ENCODE data around the gene SNX32. TPM values are rescaled to one million over a fixed set of nuclear protein-coding genes. Genes with fewer than 3 reads are reported as not detected.

SNX32 gene
- total and polyA plus RNA-seq, 2 of the 13 experiments (the other 11 are each of a cell fraction or from before 2014, with no cell fraction given) = 0.09 to 0.34 TPM

- TF ChIP-seq MLX (CRISPR knock-in tag; IDR thresholded peaks at IDR 0.05) (0 out of 2 replicates have a peak, but pooled peaks have one; percentile 33), GPBP1L1 (CRISPR knock-in tag; IDR thresholded peaks at IDR 0.05) (no peak), NCOA2 (CRISPR knock-in tag; IDR thresholded peaks at IDR 0.05) (peak; percentile 51; the same call in 1 of the 2 replicates), PCBP1 (IDR thresholded peaks at IDR 0.05; ENCODE audit: borderline replicate concordance, low read depth, low read length) (no peak), ZNF18 (CRISPR knock-in tag; IDR thresholded peaks at IDR 0.05; ENCODE audit: insufficient replicate concordance) (peak; percentile 47), XRCC5 (optimal IDR thresholded peaks at IDR 0.05; ENCODE audit: low read length) (peak; percentile 95), ZMYM2 (CRISPR knock-in tag; IDR thresholded peaks at IDR 0.05) (no peak), DBP (CRISPR knock-in tag; IDR thresholded peaks at IDR 0.05; ENCODE audit: not compliant biosample characterization) (no peak), ZNF101 (CRISPR knock-in tag; IDR thresholded peaks at IDR 0.05; ENCODE audit: borderline replicate concordance, low read depth) (no peak), ZFP90 (CRISPR knock-in tag; IDR thresholded peaks at IDR 0.05; ENCODE audit: borderline replicate concordance) (0 out of 2 replicates have a peak, but pooled peaks have one; percentile 48), ZSCAN20 (CRISPR knock-in tag; IDR thresholded peaks at IDR 0.05; ENCODE audit: borderline replicate concordance) (no peak; the same call in 1 of the 2 replicates), ZBTB33 (CRISPR knock-in tag; IDR thresholded peaks at IDR 0.05) (peak; percentile 66), HNRNPH1 (optimal IDR thresholded peaks at IDR 0.05; ENCODE audit: low read depth, low read length) (no peak), ZFX (CRISPR knock-in tag; IDR thresholded peaks at IDR 0.05; ENCODE audit: low read depth) (peak; percentile 69; the same call in 1 of the 2 replicates), ZEB1 (IDR thresholded peaks at IDR 0.05; ENCODE audit: insufficient replicate concordance, low read depth) (peak; percentile 23), ZNF280D (CRISPR knock-in tag; IDR thresholded peaks at IDR 0.05) (no peak)
Observed at GRCh38 chr11:65860278-65861164, 26.8 kb downstream of the SNX32 start, which contains the start of gene MUS81 (continued).
